TTC549 (cell line): ENCODE results near the gene MTNR1B.

Experiments used
- FAIRE-seq: peaks from 2 replicates; lab custom pipeline; 2012; peaks lifted over from hg19 to GRCh38; lab: Jason Lieb, UNC

The MTNR1B gene

GRCh38 chr11:92978271-92979111, 9.0 kb downstream of the MTNR1B start:
- FAIRE-seq = no peak

GRCh38 chr11:92979176-92979575, 9.7 kb downstream of the MTNR1B start:
- FAIRE-seq = no peak

GRCh38 chr11:92980312-92980711, 10.9 kb downstream of the MTNR1B start:
- no peak for FAIRE-seq

GRCh38 chr11:92981508-92982043, 12.1 kb downstream of the MTNR1B start:
- no peak for FAIRE-seq

GRCh38 chr11:92986585-92986984, 17.1 kb downstream of the MTNR1B start:
- FAIRE-seq = no peak

- no peak for FAIRE-seq
These were observed 23.6 kb downstream of the MTNR1B start for GRCh38 chr11:92993004-92993403.

GRCh38 chr11:93000511-93001476, 31.3 kb downstream of the MTNR1B start:
- no peak for FAIRE-seq

- FAIRE-seq = no peak
These were observed 32.4 kb downstream of the MTNR1B start for GRCh38 chr11:93001806-93002205.

- FAIRE-seq = no peak
These were observed 32.9 kb downstream of the MTNR1B start for GRCh38 chr11:93002380-93002779.

- no peak for FAIRE-seq
These were observed 35.8 kb downstream of the MTNR1B start for GRCh38 chr11:93005239-93005638.

- no peak for FAIRE-seq
These were observed 44.2 kb downstream of the MTNR1B start for GRCh38 chr11:93013646-93014045.

GRCh38 chr11:93016595-93016994, 47.1 kb downstream of the MTNR1B start:
- FAIRE-seq = no peak

- no peak for FAIRE-seq
These were observed 48.6 kb downstream of the MTNR1B start for GRCh38 chr11:93017821-93018690.

- no peak for FAIRE-seq
These were observed 51.0 kb downstream of the MTNR1B start for GRCh38 chr11:93020248-93021046.

GRCh38 chr11:93024369-93024768, 54.9 kb downstream of the MTNR1B start:
- no peak for FAIRE-seq

GRCh38 chr11:93025558-93026255, 56.3 kb downstream of the MTNR1B start:
- no peak for FAIRE-seq

GRCh38 chr11:93028960-93029522, 59.6 kb downstream of the MTNR1B start:
- FAIRE-seq = no peak

GRCh38 chr11:93031386-93031785, 61.9 kb downstream of the MTNR1B start:
- FAIRE-seq = no peak
